Measurements from ENCODE around the gene BRSK1.
A peak's percentile ranks its signal among the peaks of the same experiment; 100 is the strongest.

Gene BRSK1

GRCh38 chr19:55253842-55254624 lies 29.8 kb upstream of the BRSK1 start:
- no peak for DNase-seq (ENCODE audit: low spot score)

GRCh38 chr19:55254625-55254977 lies 29.2 kb upstream of the BRSK1 start:
- DNase-seq (ENCODE audit: low spot score): no peak

GRCh38 chr19:55255618-55256423 lies 28.0 kb upstream of the BRSK1 start:
- no peak for DNase-seq (ENCODE audit: low spot score)

- DNase-seq (ENCODE audit: low spot score): no peak
Observed at GRCh38 chr19:55256562-55257460, 27.0 kb upstream of the BRSK1 start.

- no peak for DNase-seq (ENCODE audit: low spot score)
Observed at GRCh38 chr19:55257461-55258420, 26.1 kb upstream of the BRSK1 start.

GRCh38 chr19:55258476-55258827 lies 25.3 kb upstream of the BRSK1 start:
- DNase-seq (ENCODE audit: low spot score): no peak

- DNase-seq (ENCODE audit: low spot score): peak; percentile 98
Observed at GRCh38 chr19:55258828-55259539, 24.8 kb upstream of the BRSK1 start, which contains the start of gene PPP6R1. PPP6R1 (minus strand) TSS chr19:55259017; CDS start chr19:55247103, 11,914 bp downstream.

GRCh38 chr19:55259540-55260210 lies 24.1 kb upstream of the BRSK1 start:
- DNase-seq (ENCODE audit: low spot score): no peak

GRCh38 chr19:55261671-55262126 lies 22.1 kb upstream of the BRSK1 start:
- DNase-seq (ENCODE audit: low spot score): no peak

- DNase-seq (ENCODE audit: low spot score): no peak
Observed at GRCh38 chr19:55262359-55262758, 21.4 kb upstream of the BRSK1 start.

- no peak for DNase-seq (ENCODE audit: low spot score)
Observed at GRCh38 chr19:55264531-55264930, 19.3 kb upstream of the BRSK1 start.

- DNase-seq (ENCODE audit: low spot score): no peak
Observed at GRCh38 chr19:55265173-55265572, 18.6 kb upstream of the BRSK1 start.

GRCh38 chr19:55265723-55266386 lies 17.9 kb upstream of the BRSK1 start:
- DNase-seq (ENCODE audit: low spot score): no peak

GRCh38 chr19:55266404-55266803 lies 17.4 kb upstream of the BRSK1 start:
- DNase-seq (ENCODE audit: low spot score): no peak

GRCh38 chr19:55266840-55267239 lies 17.0 kb upstream of the BRSK1 start:
- no peak for DNase-seq (ENCODE audit: low spot score)

GRCh38 chr19:55269299-55269698 lies 14.5 kb upstream of the BRSK1 start:
- no peak for DNase-seq (ENCODE audit: low spot score)

GRCh38 chr19:55270172-55270942 lies 13.4 kb upstream of the BRSK1 start:
- DNase-seq (ENCODE audit: low spot score): no peak

GRCh38 chr19:55272142-55272541 lies 11.7 kb upstream of the BRSK1 start:
- DNase-seq (ENCODE audit: low spot score): no peak
